ENCODE data around the gene SHISAL2A. TPM values are rescaled to one million over a fixed set of nuclear protein-coding genes. Genes with fewer than 3 reads are reported as not detected.

SHISAL2A gene
- polyA plus RNA-seq, 1 of the 3 experiments (the other 2 are of a cell fraction) = 0.07 TPM

DNA sequence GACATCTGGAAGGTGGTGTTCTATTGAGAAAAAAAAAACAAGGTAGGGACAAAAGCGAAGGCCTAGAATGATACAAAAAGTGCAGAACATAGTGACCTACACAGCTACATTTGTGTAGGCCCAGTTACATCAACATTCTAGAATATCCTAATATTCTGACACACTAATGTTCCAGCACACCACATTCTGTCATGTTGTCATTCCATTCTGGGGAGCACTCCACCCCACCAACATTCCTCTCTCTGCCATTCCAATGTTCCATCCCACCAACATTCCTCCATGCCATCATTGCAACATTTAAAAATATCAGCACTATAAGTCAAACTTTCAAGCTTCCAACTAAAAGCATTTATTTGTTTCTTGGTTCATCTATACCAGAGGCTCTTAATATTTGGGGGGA, 36.7 kb downstream of the SHISAL2A start:
- ChIA-PET POLR2A (no interaction called here), CTCF (interaction anchor here (1.2 to 2.9 kb wide), 2 partner anchors 17 to 542 kb away, joined by 3 to 13 read pairs; no protein-coding TSS in a partner anchor)
- H3K27ac ChIP-seq (ENCODE audit: low read depth in 2 of 2, low read length in 1 of 2) = no peak overlapping the region
- H4K20me1 ChIP-seq (ENCODE audit: insufficient read depth) = no peaks in the 10 kb centered on the region
- H3K27me3 ChIP-seq (ENCODE audit: insufficient read depth) = no peaks in the 10 kb centered on the region
- H3K36me3 ChIP-seq (replicated peaks in 1 of 2; ENCODE audit: control insufficient read depth in 1 of 2, insufficient read depth in 2 of 2, low read length in 1 of 2) = no peaks in the 10 kb centered on the region
- no peaks in the 10 kb centered on the region for H3K79me2 ChIP-seq (ENCODE audit: insufficient read depth)
- TF ChIP-seq POLR2AphosphoS5 (IDR thresholded peaks at IDR 0.05; ENCODE audit: low read depth, low read length) (no peak), SIN3A (IDR thresholded peaks at IDR 0.05; ENCODE audit: borderline replicate concordance, low read depth, low read length) (no peak), NFIC (IDR thresholded peaks at IDR 0.05; ENCODE audit: borderline replicate concordance) (no peak), ELF1 (IDR thresholded peaks at IDR 0.05) (no peak), FOSL2 (IDR thresholded peaks at IDR 0.05; ENCODE audit: borderline replicate concordance, low read depth) (no peak), RCOR1 (IDR thresholded peaks at IDR 0.05; ENCODE audit: low read length) (no peak), RXRA (IDR thresholded peaks at IDR 0.05; ENCODE audit: borderline replicate concordance, low read depth) (no peak), MXI1 (IDR thresholded peaks at IDR 0.05; ENCODE audit: low read depth, low read length) (no peak), MEF2A (IDR thresholded peaks at IDR 0.05; ENCODE audit: borderline replicate concordance, low read depth) (no peak), FOXM1 (IDR thresholded peaks at IDR 0.05; ENCODE audit: low read depth) (no peak), YY1 (IDR thresholded peaks at IDR 0.05; ENCODE audit: low read depth) (no peak), TAF1 (IDR thresholded peaks at IDR 0.05; ENCODE audit: borderline replicate concordance, low read depth, low read length) (no peak), TEAD4 (IDR thresholded peaks at IDR 0.05; ENCODE audit: borderline replicate concordance, insufficient read depth) (no peak)
- TF ChIP-seq, protein P1, sequence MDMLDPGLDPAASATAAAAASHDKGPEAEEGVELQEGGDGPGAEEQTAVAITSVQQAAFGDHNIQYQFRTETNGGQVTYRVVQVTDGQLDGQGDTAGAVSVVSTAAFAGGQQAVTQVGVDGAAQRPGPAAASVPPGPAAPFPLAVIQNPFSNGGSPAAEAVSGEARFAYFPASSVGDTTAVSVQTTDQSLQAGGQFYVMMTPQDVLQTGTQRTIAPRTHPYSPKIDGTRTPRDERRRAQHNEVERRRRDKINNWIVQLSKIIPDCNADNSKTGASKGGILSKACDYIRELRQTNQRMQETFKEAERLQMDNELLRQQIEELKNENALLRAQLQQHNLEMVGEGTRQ (IDR thresholded peaks at IDR 0.05; ENCODE audit: borderline replicate concordance, low read depth, low read length) = no peak
- TF ChIP-seq, protein P2, sequence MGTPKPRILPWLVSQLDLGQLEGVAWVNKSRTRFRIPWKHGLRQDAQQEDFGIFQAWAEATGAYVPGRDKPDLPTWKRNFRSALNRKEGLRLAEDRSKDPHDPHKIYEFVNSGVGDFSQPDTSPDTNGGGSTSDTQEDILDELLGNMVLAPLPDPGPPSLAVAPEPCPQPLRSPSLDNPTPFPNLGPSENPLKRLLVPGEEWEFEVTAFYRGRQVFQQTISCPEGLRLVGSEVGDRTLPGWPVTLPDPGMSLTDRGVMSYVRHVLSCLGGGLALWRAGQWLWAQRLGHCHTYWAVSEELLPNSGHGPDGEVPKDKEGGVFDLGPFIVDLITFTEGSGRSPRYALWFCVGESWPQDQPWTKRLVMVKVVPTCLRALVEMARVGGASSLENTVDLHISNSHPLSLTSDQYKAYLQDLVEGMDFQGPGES (IDR thresholded peaks at IDR 0.05; ENCODE audit: low read depth, low read length) = no peak
- TF ChIP-seq, protein P3, sequence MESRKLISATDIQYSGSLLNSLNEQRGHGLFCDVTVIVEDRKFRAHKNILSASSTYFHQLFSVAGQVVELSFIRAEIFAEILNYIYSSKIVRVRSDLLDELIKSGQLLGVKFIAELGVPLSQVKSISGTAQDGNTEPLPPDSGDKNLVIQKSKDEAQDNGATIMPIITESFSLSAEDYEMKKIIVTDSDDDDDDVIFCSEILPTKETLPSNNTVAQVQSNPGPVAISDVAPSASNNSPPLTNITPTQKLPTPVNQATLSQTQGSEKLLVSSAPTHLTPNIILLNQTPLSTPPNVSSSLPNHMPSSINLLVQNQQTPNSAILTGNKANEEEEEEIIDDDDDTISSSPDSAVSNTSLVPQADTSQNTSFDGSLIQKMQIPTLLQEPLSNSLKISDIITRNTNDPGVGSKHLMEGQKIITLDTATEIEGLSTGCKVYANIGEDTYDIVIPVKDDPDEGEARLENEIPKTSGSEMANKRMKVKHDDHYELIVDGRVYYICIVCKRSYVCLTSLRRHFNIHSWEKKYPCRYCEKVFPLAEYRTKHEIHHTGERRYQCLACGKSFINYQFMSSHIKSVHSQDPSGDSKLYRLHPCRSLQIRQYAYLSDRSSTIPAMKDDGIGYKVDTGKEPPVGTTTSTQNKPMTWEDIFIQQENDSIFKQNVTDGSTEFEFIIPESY (IDR thresholded peaks at IDR 0.05; ENCODE audit: borderline replicate concordance, low read depth) = no peak
- TF ChIP-seq, protein P4, sequence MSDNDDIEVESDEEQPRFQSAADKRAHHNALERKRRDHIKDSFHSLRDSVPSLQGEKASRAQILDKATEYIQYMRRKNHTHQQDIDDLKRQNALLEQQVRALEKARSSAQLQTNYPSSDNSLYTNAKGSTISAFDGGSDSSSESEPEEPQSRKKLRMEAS (IDR thresholded peaks at IDR 0.05; ENCODE audit: low read depth) = no peak
- no peak for DNase-seq
- WGBS (ENCODE audit: low lambda C conversion rate) = 100% methylated on average over 1 of the region's 1 CpG
- H3K9ac ChIP-seq = no peak overlapping the region
- no peak overlapping the region for H3K4me2 ChIP-seq
- H3K4me3 ChIP-seq (ENCODE audit: low read depth in 2 of 2, low read length in 1 of 2) = no peak overlapping the region
- peaks cover 4% of the 10 kb centered on the region in 2 experiments; a peak in 2 of 4 replicates for H3K4me1 ChIP-seq (ENCODE audit: control insufficient read depth in 1 of 2, insufficient read depth in 2 of 2, low read depth in 1 of 2, low read length in 1 of 2)
- H2AFZ ChIP-seq (ENCODE audit: low read depth) = peak overlapping the region; percentile 24; the same call in 1 of the 2 replicates
- no peaks in the 10 kb centered on the region for H3K9me3 ChIP-seq
- H3K9me2 ChIP-seq = no peaks in the 10 kb centered on the region
- H3F3A ChIP-seq (replicated peaks; ENCODE audit: insufficient read depth) = no peaks in the 10 kb centered on the region

Data from SK-N-SH (cell line).